Hepatocyte (in vitro differentiated cells): ENCODE data around the gene ZBTB20.

Experiments used
- CTCF ChIP-seq: fragments of 200-600 bp; sonication (generic); IDR thresholded peaks from 2 replicates; pipeline ENCODE4 v1.5.1; 2016; ENCODE audit warnings: antibody characterized with exemption, mild to moderate bottlenecking; ENCODE audit not compliant: poor library complexity
- EZH2phosphoT487 ChIP-seq: fragments of 200-600 bp; sonication (generic); IDR thresholded peaks from one replicate; pipeline ENCODE4 v1.6.1; 2018; ENCODE audit warnings: antibody characterized with exemption, mild to moderate bottlenecking, low read depth, moderate library complexity; ENCODE audit not compliant: unreplicated experiment, severe bottlenecking

DNA sequence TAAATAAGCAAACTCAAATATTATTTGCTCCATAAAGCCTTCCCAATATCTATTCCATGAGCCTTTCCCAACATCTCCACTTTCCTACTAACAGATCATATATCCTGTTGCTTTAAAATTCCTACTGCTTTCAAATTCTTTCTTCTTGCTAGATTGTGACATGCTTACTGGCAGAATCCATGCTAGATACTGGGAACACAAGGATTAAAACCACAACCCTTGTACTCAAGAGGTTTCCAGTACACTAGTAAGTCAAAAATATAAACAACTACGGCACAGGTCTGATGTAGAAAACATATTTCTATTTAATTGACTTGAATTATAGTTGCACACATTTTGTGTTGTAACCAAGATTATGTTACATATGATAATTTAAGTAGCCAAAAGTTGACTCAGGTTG lies 275.0 kb downstream of the ZBTB20 start:
- TF ChIP-seq CTCF = no peak
- no peak for TF ChIP-seq EZH2phosphoT487
